ENCODE results near the gene TLCD1.

TLCD1 gene

GRCh38 chr17:28712705-28713415 is 13.2 kb downstream of the TLCD1 start:
- DNase-seq (ENCODE audit: low read depth, low spot score), result no peak

- peak; percentile 32 for DNase-seq (ENCODE audit: low read depth, low spot score)
Measured at GRCh38 chr17:28712032-28712704, 13.9 kb downstream of the TLCD1 start.

GRCh38 chr17:28711723-28712031 is 14.4 kb downstream of the TLCD1 start, which contains the start of gene PROCA1:
PROCA1 (minus strand) TSS chr17:28711888; CDS start chr17:28711660, 228 bp downstream.
- DNase-seq (ENCODE audit: low read depth, low spot score), result no peak

GRCh38 chr17:28710861-28711722 is 14.9 kb downstream of the TLCD1 start:
- peak; percentile 75 for DNase-seq (ENCODE audit: low read depth, low spot score)

- no peak for DNase-seq (ENCODE audit: low read depth, low spot score)
Measured at GRCh38 chr17:28707339-28707720, 18.7 kb downstream of the TLCD1 start.

GRCh38 chr17:28706471-28707338 is 19.3 kb downstream of the TLCD1 start:
- DNase-seq (ENCODE audit: low read depth, low spot score), result no peak

- DNase-seq (ENCODE audit: low read depth, low spot score), result no peak
Measured at GRCh38 chr17:28705728-28706334, 20.2 kb downstream of the TLCD1 start.

GRCh38 chr17:28705074-28705659 is 20.9 kb downstream of the TLCD1 start:
- no peak for DNase-seq (ENCODE audit: low read depth, low spot score)

GRCh38 chr17:28704219-28704858 is 21.7 kb downstream of the TLCD1 start:
- DNase-seq (ENCODE audit: low read depth, low spot score), result no peak

- no peak for DNase-seq (ENCODE audit: low read depth, low spot score)
Measured at GRCh38 chr17:28703552-28704218, 22.3 kb downstream of the TLCD1 start.

- no peak for DNase-seq (ENCODE audit: low read depth, low spot score)
Measured at GRCh38 chr17:28702752-28703150, 23.3 kb downstream of the TLCD1 start.

- DNase-seq (ENCODE audit: low read depth, low spot score), result no peak
Measured at GRCh38 chr17:28702026-28702751, 23.8 kb downstream of the TLCD1 start.

GRCh38 chr17:28700830-28701492 is 25.1 kb downstream of the TLCD1 start:
- no peak for DNase-seq (ENCODE audit: low read depth, low spot score)

- no peak for DNase-seq (ENCODE audit: low read depth, low spot score)
Measured at GRCh38 chr17:28700278-28700677, 25.8 kb downstream of the TLCD1 start.

- no peak for DNase-seq (ENCODE audit: low read depth, low spot score)
Measured at GRCh38 chr17:28698253-28698941, 27.6 kb downstream of the TLCD1 start.

GRCh38 chr17:28693869-28694268 is 32.2 kb downstream of the TLCD1 start:
- no peak for DNase-seq (ENCODE audit: low read depth, low spot score)

- DNase-seq (ENCODE audit: low read depth, low spot score), result no peak
Measured at GRCh38 chr17:28689011-28689410, 37.0 kb downstream of the TLCD1 start.

- DNase-seq (ENCODE audit: low read depth, low spot score), result no peak
Measured at GRCh38 chr17:28688481-28688880, 37.6 kb downstream of the TLCD1 start.
